D341Med (cell line): ENCODE data around the gene DUSP28.

Experiments
- DNase-seq: peaks from one replicate; pipeline ENCODE4 v3.0.0; 2012; ENCODE audit warnings: low spot score

Gene DUSP28

GRCh38 chr2:240586919-240587800 lies 27.0 kb downstream of the DUSP28 start:
- peak; percentile 58 for DNase-seq

DNA sequence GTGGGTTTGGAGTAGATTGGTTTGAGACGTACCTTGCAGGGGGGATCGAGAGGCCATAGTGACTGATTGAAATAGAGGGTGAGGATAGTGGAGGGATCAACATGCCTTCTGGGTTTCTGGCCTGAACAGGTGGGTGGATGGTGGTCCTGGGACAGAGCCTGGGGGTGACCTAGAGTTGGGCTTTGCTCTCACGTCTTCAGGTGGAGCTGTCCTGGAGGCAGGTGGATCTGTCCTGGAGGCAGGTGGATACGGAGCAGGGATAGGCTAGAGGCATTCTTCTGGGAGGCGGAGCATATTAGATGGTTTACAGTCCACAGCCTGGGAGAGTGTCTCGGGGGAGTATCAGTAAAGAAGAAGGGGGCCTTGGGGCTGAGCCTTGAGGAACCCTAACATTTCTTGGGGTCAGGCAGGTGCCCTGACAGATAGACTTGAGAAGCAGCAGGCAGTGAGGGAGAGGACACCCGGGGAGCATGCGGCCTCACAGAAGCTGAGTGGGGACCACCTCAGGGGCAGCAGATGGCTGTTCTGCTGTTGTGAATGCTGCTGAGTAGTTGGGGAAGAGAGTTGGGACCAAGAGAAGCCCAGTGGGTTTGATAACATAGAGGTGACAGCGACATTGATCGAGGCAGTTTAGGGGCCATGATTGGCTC lies 28.0 kb downstream of the DUSP28 start:
- no peak for DNase-seq

GRCh38 chr2:240588669-240589068 lies 28.5 kb downstream of the DUSP28 start:
- DNase-seq, result no peak

- DNase-seq, result no peak
Measured at GRCh38 chr2:240589375-240589774, 29.2 kb downstream of the DUSP28 start.

DNA sequence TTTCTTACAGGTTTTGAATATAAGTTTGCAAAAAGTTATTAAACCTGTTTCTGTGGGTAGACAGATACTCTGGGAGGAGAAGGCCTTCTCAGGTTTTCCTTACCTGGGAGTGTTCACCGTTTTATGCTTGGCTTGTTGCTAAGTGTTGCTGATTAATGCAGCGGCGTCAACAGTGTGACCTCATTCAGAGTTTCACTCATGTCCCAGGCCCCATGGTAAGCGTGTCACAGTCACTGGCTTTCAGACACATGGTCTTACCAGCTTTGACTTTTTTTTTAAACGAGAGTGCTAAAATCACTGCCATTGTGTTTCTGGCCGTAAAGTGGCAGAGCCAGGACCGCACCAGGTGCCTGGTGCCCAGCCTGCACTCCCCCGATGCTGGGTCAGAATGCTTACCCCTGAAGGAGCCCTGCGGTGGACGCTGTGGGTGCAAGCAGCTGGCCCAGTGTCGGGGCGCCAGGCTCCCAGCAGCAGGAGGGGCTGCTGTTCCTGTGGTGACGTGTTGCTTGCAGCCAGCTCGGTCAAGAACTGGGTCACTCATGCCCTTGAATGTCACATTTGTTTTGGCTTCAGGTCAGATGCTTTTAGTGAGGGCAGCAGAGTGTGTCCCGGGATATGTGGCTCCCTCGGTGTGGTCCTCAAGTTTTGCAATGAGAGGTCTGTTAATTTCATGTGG lies 29.8 kb downstream of the DUSP28 start:
- DNase-seq, result no peak

- no peak for DNase-seq
Measured at GRCh38 chr2:240590681-240591111, 30.5 kb downstream of the DUSP28 start.

GRCh38 chr2:240591226-240591625 lies 31.1 kb downstream of the DUSP28 start:
- no peak for DNase-seq

GRCh38 chr2:240591784-240592183 lies 31.6 kb downstream of the DUSP28 start:
- no peak for DNase-seq

DNA sequence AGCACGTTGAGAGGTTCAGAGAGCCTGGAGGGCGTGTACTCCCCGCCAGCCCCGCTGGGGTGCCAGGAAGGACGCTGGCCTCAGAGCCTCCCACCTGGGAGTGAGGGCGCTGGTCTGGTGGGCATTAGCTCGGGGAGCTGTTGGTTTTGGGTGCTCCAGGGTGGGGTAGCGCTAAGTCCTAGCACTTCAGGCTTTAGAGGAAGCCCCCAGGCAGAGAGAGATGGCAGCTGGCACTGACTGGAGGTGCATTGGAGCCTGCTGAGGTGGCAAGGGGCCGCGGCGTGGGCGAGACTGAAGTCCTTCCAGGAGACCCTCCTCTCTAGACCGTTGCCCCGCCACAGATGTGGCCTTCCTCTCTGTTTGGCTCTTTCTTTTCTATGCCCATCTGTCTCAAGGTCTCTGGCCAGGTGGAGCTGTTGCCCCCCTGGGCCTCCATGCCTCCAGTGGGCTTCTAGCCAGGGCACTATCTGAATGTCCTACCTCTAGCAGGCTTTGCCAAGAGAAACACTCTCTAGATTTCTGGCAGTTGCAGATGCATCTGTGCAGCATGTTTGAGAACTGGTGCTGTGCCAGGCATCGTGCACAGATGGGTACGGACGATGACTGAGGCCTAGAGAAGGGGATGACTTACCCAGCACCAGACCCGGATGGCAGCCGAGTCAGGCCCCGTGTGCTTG lies 33.0 kb downstream of the DUSP28 start:
- DNase-seq, result no peak

GRCh38 chr2:240593703-240594451 lies 33.7 kb downstream of the DUSP28 start:
- DNase-seq, result no peak

DNA sequence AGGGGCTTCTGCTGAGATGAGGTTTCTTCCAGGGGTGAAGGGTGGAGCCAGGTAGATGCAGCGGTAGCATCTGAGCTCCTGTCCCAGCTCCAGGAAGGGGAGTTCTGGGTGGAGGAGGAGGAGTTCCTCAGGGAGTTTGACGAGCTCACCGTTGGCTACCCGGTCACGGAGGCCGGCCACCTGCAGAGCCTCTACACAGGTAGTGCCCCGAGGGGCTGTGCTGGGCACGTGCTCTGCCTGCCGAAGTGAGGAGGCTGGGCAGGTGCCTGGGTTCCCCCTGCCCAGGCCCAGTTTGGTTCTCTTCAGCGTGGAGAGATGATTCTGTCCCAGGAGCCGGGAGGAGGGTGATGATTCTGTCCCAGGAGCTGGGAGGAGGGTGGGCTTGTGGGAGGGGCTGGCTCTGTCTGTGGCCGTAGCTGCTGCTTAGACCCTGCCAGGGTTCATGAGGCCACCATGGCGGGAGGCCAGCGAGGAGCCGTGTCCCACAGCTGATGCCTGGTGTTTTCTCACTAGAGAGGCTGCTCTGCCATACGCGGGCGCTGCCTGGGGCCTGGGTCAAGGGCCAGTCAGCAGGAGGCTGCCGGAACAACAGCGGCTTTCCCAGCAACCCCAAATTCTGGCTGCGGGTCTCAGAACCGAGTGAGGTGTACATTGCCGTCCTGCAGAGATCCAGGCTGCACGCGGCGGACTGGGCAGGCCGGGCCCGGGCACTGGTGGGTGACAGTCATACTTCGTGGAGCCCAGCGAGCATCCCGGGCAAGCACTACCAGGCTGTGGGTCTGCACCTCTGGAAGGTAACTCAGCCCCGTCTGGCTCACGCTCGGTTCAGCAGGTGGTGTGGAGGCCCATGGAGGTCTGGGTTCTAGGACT lies 34.6 kb downstream of the DUSP28 start:
- no peak for DNase-seq

- peak; percentile 63 for DNase-seq
Measured at GRCh38 chr2:240595381-240596079, 35.4 kb downstream of the DUSP28 start.

GRCh38 chr2:240596080-240596460 lies 35.9 kb downstream of the DUSP28 start:
- no peak for DNase-seq

- DNase-seq, result no peak
Measured at GRCh38 chr2:240596491-240596931, 36.4 kb downstream of the DUSP28 start.

- no peak for DNase-seq
Measured at GRCh38 chr2:240597054-240597418, 36.9 kb downstream of the DUSP28 start.

DNA sequence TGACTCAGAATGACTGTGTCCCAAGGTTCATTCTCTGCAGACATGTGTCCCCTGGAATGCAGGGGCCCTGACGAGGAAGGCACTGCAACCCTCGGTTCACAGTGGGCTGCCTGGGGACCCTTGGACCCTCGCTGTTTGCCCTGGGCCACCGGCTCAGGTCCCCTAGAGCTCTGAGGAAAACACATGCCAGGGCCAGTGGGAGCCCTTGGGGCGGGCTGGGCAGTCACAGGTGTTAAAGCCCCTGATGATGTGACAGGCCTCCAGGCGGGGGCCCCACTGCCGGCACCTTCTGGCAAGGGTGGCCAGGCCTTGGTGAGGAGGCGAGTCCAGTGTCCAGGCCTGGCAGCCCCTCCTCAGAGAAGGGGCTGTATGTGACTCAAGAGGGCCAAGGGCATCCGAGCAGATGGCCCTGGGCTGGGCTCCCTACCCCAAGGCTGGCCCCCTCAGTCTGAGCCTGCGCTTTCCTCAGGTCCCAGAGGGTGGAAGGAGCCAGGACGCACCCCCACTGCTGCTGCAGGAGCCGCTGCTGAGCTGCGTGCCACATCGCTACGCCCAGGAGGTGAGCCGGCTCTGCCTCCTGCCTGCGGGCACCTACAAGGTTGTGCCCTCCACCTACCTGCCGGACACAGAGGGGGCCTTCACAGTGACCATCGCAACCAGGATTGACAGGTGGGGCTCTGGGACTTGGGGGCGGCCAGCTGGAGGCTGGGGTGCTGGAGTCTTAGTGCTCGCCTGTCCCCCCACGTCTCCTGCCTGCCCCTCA lies 37.4 kb downstream of the DUSP28 start:
- no peak for DNase-seq

- no peak for DNase-seq
Measured at GRCh38 chr2:240598311-240598911, 38.3 kb downstream of the DUSP28 start.

DNA sequence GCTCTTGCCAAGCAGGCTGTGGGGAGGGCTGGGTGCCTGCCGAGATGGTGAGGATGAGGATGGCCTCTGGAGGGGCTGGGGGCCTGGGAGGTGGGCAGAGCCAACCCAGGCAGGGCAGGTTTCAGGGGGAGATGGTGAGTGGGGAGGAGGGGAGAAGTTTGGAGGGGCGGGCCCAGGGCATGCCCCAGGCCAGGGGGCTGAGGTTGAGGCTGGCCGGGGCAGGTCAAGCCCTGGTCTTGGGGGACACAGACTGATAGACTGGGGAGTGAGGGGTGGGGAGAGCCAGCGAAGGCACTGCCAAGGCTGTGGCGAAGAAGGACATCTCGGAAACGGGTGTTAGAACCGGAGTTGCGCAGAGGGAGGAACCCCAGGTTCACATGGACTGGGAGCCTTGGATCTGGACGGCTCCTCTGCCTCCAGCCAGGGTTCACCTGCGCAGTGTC lies 39.0 kb downstream of the DUSP28 start:
- no peak for DNase-seq
